H1 (cell line): Measurements from ENCODE around the gene HOOK1. TPM values are rescaled to one million over a fixed set of nuclear protein-coding genes. Genes with fewer than 3 reads are reported as not detected.

Source experiments
- polyA plus RNA-seq, 7 experiments: library from polyadenylated mRNA; depleted of rRNA in 3 of 7; stranded (reverse) in 5 of 7; unstranded in 2 of 7; fragments of >200 nt in 5 of 7; fragments of 200-250 nt in 2 of 7; gene quantifications; 1 replicate in 5 of 7; 2 replicates in 1 of 7; 4 replicates in 1 of 7; pipeline versions ENCODE4 v1.2.1 to v1.2.3, GENCODE V29; 2011 to 2013; ENCODE audit warnings: missing spikeins in 2 of 7, mixed read lengths in 2 of 7
- total RNA-seq: library from RNA; stranded (reverse); fragmentation: NEBNext Ultra II Directional; extraction: Animal tissue kit (Norgen Biotek cat#: 25700); gene quantifications from 2 replicates; pipeline ENCODE4 v1.2.1, GENCODE V29; 2021

Gene HOOK1
- total and polyA plus RNA-seq, 2 of the 8 experiments (the other 6 are each of a cell fraction or from before 2014, with no cell fraction given) = 5.6 to 34.5 TPM

Other genes starting within 250 kb of the HOOK1 start
- gene CYP2J2, start 111.8 kb downstream of the HOOK1 start, total RNA-seq = 2.1 and 2.2 TPM in 2 replicates
- gene CYP2J2, start 111.8 kb downstream of the HOOK1 start, polyA plus RNA-seq (2011; rRNA removed) = 0.49 and 0.59 TPM in 2 replicates